ENCODE measurements around the gene HOXA11. TPM values are rescaled to one million over a fixed set of nuclear protein-coding genes. Genes with fewer than 3 reads are reported as not detected.

HOXA11 gene
- polyA plus RNA-seq, 1 donor: 2.7 TPM

DNA sequence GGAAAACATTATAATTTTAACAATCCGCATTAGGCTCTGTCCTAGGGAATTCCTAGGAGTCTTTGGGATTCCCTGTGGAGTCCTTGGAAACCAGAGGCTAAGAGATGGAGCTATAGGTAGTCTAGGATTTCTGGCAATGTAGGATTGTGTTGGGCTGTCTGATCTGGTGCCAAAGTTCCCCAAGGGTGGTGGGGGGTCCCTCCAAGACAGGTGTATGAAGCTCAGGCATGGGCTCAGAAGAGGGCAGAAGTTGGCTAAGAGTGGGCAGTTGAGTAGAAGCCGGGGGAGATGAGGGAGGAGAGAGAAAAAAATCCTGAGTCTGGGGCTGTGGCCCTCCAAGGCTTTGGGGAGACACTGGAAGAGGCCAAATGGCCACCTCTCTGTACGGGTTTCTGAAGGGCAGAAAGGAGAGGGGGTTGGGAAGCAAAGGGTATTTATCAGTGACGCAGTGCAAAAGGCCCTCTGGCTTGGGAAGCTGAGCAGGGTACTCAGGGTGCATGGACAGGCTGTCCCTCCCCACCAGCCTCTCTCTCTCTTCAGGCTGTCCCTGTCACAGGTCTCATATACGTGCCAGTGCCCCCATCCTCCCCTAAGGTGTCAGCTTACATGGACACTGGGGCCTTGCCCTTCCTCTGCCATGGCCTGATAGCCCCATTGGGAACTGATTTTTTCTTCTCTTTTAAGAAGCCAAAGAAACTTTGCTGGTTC lies 38.4 kb downstream of the HOXA11 start:
- no peak for DNase-seq

- DNase-seq: no peak
These were observed 39.1 kb downstream of the HOXA11 start for GRCh38 chr7:27145914-27146412.

- DNase-seq: no peak
These were observed 39.7 kb downstream of the HOXA11 start for GRCh38 chr7:27145165-27145913.

DNA sequence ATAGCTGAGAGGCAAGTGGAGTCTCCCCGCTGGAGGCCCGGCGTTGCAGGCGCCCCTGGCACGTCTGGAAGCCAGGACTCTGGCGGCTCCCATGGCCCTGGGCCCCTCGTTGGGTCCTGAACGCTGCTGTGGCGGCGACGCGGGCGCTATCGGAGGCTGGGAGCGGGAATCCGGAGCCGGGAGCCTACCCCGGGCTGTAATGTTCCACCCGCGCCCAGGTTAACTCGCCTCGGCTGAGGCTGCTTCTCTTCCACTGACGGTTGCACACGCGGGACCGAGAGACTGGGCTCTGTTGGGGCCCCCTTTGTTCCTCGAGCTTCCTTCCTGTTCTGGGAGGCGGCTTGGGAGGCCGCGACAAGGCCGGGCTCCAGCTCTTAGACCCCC lies 40.3 kb downstream of the HOXA11 start:
- no peak for DNase-seq

DNA sequence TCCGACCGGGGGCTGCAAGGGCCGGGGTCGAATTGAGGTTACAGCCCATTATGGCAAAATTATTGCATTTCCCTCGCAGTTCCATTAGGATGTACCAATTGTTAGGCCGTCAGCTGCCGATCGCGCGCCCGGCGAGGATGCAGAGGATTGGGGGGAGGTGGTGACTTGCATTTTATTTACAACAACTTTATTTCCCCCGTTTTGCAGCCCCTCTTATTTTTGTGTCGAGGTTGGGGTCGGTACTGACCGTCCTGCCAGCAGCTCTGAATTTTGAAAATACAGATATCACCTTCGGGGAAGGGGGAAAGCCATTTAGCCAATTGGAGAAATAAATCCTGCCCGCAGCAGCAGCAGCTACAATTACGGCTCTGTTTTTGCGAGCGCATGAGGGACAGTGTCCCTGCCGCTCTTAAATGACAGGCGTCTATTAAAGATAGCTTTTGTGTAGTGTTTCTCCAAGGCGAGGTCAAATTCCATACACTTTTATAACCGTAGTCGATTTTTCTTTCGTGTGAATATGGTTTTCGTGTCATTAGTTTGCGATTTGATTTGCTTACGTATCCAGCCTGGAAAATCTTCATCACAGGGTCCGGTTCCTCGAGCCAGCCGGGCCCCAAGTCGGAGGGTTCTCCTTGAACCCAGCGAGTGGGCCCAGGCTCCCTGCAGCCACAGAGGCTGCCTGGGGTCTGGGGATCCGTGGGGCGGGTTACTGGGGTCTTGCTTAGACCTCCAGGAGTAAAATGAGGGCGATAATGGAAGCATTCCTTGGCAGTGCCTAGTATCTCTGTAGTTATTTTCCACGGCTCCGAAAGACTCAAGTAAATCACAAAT lies 40.9 kb downstream of the HOXA11 start:
- no peak for DNase-seq

GRCh38 chr7:27143023-27143949 lies 41.7 kb downstream of the HOXA11 start, which contains the start of gene HOXA5:
Gene HOXA5, minus strand, starts transcription at chr7:27143681. Its CDS starts 74 bp downstream, at chr7:27143607.
- no peak for DNase-seq

GRCh38 chr7:27142580-27143022 lies 42.4 kb downstream of the HOXA11 start:
- DNase-seq: no peak

DNA sequence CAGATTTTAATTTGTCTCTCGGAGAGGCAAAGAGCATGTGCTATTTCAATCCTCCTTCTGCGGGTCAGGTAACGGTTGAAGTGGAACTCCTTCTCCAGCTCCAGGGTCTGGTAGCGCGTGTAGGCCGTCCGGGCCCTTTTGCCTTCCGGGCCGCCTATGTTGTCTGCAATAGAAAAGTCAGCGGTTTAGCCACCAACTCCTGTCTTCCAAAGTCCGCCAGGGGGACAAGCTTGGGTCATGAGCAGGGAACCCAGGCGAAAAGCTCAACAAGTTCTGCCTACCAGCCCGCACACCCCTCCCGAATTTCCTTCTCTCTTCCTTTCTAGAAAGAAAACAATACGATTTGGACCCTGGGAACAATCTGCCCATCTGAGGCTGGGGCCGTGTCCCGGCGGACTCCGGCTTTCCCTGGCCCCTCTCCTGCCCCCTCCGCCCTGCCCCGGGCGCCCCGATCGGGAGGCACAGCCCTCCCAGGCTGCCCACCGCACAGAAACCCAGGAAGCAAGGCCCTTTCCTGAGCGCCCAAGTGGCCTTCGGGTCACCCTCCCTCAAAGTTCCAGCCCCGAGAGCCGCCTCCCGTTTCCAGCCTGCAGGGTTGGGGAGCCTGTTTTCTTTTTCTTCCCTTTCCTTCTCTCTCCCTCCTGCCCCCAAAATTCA lies 43.0 kb downstream of the HOXA11 start:
- no peak for DNase-seq

GRCh38 chr7:27141137-27141922 lies 43.7 kb downstream of the HOXA11 start:
- DNase-seq: no peak

DNA sequence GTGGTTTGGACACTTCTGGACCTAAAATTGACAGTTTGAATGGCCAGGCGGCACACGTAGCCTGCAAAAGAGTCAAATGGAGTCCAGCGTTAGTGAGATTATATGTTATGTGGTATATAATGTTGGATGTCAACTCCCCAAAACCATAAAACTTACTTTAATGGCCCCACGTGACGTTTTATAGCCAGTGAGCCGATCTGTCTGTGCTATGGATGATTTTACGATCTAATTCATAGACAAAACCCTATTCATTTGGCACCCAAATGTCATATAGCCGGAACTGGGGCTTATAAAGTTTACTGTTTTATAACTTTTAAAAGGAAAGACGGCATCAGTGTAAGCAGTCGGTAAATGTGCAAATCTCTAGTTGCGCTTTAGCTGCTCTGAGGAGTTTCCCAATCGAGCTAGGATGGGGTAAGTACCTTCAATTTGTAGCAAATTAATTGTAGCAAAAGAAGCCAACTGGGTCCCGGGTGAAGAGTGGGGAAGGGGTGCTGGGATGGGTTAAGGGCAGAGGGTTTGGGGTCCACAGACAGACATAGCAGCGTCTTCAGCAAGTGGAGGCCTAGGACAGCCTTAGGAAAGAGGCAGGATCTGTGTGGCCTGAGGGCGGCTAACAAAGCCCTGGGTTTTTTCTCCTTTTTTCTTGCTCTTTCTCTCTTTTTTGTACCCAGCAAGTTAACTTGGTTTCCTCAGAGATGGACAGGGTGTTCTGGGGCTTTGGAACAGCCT lies 44.7 kb downstream of the HOXA11 start:
- DNase-seq: no peak

- DNase-seq: no peak
These were observed 45.5 kb downstream of the HOXA11 start for GRCh38 chr7:27139334-27140125.

- DNase-seq: no peak
These were observed 46.1 kb downstream of the HOXA11 start for GRCh38 chr7:27138985-27139333.

DNA sequence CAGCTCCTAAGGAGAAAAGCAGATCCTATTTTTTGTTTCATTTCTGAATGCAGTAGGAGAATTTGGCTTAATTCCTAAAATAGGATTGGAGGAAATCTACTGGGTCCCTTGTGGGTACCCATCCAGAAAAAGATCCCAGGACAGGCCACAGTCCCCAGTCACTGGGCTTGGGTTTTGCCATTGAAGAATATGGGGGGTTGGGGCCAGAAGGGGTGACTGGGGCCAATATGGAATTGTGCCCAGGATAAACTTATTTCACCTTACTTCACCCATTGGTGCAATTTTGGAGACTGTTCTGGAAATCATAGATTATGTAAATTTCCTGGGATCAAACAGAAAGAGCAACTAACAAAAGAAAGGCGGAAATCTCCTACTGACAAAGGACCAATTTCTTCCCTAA lies 46.6 kb downstream of the HOXA11 start:
- DNase-seq: no peak

- no peak for DNase-seq
These were observed 47.3 kb downstream of the HOXA11 start for GRCh38 chr7:27137640-27138315.

DNA sequence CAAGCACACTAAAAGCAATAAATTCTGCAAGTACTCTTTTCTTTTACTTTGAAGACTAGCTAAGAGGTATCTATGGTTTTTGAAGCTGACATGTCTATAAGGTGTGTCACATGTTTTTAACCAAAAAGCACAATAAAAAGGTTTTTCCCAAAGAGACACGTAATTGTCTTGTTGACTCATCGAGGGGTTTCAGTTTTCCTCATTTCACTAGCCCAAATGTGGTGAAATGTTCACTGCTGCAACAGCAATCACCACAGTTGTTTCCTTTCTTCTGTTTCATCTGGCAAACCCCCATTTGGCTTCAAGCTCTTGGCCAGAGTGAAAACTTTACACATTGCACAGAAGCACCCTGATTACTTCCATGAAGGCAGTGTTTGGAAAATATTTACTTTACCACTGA lies 50.6 kb downstream of the HOXA11 start:
- no peak for DNase-seq

- no peak for DNase-seq
These were observed 51.4 kb downstream of the HOXA11 start for GRCh38 chr7:27133409-27134231.

- DNase-seq: no peak
These were observed 52.1 kb downstream of the HOXA11 start for GRCh38 chr7:27132978-27133377.

Data from hindlimb muscle (tissue), 1 donor.